Nephron progenitor cell (in vitro differentiated cells): ENCODE data around the gene HGF.

Experiments
- DNase-seq: peaks from one replicate; pipeline ENCODE4 v3.0.0; 2021
- H3K27ac Mint-ChIP-seq: 2 replicates; pipeline ENCODE4 v1.8.0; 2021; ENCODE audit warnings: mild to moderate bottlenecking, moderate library complexity, mixed read lengths
- H3K27me3 Mint-ChIP-seq: 2 replicates; pipeline ENCODE4 v1.8.0; 2021; ENCODE audit warnings: mild to moderate bottlenecking, low read depth, mixed read lengths; ENCODE audit not compliant: poor library complexity
- H3K36me3 Mint-ChIP-seq: 2 replicates; pipeline ENCODE4 v1.8.0; 2021; ENCODE audit warnings: low read depth, mixed read lengths
- H3K4me1 Mint-ChIP-seq: 2 replicates; pipeline ENCODE4 v1.8.0; 2021; ENCODE audit warnings: mixed read lengths
- H3K4me3 Mint-ChIP-seq: 2 replicates; pipeline ENCODE4 v1.8.0; 2021; ENCODE audit warnings: mild to moderate bottlenecking, moderate library complexity, mixed read lengths
- H3K9me3 Mint-ChIP-seq: 2 replicates; pipeline ENCODE4 v1.8.0; 2021; ENCODE audit warnings: mild to moderate bottlenecking, moderate library complexity, mixed read lengths
- TF ChIP-seq, protein P1 (sequence below): fragments of 200-600 bp; sonication (generic); IDR thresholded peaks from 2 replicates; pipeline ENCODE4 v1.5.0; 2021; ENCODE audit warnings: antibody characterized with exemption

The HGF gene

DNA sequence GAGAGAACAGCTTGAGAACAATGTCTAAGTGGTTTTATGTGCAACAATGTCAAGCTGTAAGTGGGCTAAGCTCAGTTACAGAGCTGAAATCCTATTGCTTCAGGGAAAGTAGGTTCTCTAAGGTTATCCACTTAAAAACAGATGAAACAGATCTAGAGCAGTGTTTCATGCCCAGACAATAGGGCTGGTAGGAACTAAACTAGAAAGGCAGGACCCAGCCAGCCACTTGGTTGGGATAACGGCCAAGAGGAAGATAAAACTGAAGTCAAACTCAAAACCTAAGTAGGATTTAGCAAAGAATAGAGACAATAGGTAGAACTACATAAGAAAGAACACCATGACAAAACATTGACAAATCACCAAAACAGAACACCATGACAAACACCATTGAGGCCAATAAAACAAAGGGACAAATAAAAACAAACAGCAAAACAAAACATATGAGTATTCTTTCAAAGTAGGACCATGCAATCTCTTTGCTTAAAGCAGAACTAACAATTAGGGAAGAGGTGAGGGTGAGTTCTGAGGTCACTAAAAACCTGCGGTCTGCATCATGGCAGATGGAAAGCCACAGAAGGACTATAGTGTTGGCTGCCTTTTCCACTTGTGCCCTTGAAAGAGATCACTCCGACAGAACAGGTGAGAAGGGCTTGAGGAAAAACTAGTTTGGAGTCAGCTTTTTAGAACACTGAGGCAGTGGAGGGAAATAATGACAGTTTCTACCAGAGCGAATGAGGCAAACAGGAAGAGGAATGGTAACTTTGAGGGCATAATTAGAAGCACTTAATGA, 81.0 kb downstream of the HGF start:
- TF ChIP-seq, protein P1, sequence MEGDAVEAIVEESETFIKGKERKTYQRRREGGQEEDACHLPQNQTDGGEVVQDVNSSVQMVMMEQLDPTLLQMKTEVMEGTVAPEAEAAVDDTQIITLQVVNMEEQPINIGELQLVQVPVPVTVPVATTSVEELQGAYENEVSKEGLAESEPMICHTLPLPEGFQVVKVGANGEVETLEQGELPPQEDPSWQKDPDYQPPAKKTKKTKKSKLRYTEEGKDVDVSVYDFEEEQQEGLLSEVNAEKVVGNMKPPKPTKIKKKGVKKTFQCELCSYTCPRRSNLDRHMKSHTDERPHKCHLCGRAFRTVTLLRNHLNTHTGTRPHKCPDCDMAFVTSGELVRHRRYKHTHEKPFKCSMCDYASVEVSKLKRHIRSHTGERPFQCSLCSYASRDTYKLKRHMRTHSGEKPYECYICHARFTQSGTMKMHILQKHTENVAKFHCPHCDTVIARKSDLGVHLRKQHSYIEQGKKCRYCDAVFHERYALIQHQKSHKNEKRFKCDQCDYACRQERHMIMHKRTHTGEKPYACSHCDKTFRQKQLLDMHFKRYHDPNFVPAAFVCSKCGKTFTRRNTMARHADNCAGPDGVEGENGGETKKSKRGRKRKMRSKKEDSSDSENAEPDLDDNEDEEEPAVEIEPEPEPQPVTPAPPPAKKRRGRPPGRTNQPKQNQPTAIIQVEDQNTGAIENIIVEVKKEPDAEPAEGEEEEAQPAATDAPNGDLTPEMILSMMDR: no peak
- H3K27me3 Mint-ChIP-seq: peaks cover 3% of the 10 kb centered on the region
- H3K27ac Mint-ChIP-seq: peak overlapping the region; percentile 53
- no peaks in the 10 kb centered on the region for H3K36me3 Mint-ChIP-seq
- no peaks in the 10 kb centered on the region for H3K9me3 Mint-ChIP-seq
- peaks cover 50% of the 10 kb centered on the region for H3K4me1 Mint-ChIP-seq
- no peak overlapping the region for H3K4me3 Mint-ChIP-seq
- DNase-seq: no peak

DNA sequence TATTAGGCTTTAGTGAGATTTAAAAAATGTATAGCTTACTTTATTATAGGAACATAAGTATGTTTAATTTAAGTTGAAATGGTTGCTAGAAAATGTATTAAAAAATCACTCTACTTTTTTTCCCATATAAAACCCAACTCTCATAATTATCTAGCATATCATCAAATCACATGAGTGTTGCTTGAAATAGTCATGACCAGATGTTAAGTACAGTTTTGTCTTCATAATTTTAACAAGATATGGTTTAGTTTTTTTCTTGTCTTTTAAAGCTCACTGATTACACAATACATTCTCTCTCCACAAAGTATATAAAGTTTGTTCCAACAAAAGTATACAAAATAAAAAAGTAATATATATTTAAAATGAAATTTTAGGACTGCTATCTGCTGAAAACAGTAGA, 82.8 kb downstream of the HGF start:
- no peak for DNase-seq
- H3K4me1 Mint-ChIP-seq: peaks cover 57% of the 10 kb centered on the region
- peaks cover 3% of the 10 kb centered on the region for H3K27me3 Mint-ChIP-seq
- no peaks in the 10 kb centered on the region for H3K36me3 Mint-ChIP-seq
- TF ChIP-seq, protein P1: no peak
- no peaks in the 10 kb centered on the region for H3K9me3 Mint-ChIP-seq
- no peak overlapping the region for H3K27ac Mint-ChIP-seq
- H3K4me3 Mint-ChIP-seq: no peak overlapping the region

DNA sequence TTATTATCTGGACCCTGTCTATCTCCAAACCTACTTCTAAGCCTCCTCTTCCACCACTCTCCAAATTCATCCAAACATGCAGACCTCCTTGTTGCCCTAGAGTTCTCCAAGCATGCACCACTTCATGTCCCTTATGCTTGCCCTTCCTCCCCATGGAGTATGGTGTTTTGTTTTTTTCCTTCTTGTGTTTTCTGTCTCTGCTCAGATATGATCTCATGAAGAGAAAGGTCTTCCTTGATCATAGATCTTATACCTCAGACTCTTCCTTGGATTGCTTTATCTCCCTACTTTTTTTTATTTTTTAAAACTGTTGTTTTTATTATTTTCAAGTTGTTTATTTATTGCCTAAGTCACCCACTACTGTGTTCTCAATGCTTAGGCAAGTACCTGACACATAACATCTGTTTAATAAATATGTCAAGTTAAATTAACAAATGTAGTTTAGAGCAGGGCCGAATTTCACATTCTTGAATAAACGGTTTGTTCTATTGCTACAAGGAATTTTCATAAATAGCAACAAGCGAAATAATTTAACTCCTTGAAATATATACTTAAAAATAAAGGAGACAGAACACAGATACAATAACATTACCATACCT, 84.5 kb downstream of the HGF start:
- peaks cover 3% of the 10 kb centered on the region for H3K27me3 Mint-ChIP-seq
- H3K36me3 Mint-ChIP-seq: no peaks in the 10 kb centered on the region
- DNase-seq: no peak
- H3K4me1 Mint-ChIP-seq: peaks cover 44% of the 10 kb centered on the region
- H3K4me3 Mint-ChIP-seq: no peak overlapping the region
- H3K27ac Mint-ChIP-seq: peak overlapping the region; percentile 86
- no peaks in the 10 kb centered on the region for H3K9me3 Mint-ChIP-seq
- TF ChIP-seq, protein P1: no peak

DNA sequence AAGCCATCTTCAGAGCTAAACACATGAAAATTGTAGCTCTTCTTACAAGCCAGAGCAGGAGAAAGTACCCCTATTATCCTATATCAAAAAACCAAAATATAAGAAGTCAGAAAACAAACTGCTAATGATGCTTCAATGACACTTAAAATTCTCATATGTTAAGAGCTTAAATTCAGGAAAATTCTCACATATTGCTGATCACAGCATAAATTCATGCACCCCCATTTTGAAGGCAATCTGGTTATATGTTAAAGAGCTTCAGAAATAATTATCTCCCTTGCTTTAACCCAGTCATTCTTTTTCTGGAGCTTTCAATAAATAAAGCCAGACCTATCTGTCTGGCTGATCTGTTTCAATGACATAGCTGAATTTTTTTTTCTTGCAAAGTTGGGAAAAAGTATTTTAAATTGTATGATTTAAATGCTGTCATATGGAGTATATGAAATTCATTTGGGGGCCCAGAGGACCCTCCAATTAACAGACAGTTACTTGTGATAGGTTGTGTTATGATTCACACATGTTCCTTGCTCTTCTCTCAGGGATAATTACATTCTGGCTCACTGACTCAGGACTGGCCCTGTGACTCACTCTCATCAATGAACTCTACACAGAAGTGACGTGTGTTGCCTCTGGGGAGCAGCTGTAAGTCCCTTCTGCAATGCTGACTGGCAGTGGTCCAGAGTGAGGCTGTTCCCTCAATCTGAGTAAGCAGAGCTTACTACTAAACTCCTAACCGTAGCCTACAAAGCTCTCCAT, 85.2 kb downstream of the HGF start:
- peak overlapping the region; percentile 86 for H3K27ac Mint-ChIP-seq
- TF ChIP-seq, protein P1: no peak
- no peaks in the 10 kb centered on the region for H3K9me3 Mint-ChIP-seq
- H3K27me3 Mint-ChIP-seq: peaks cover 3% of the 10 kb centered on the region
- peaks cover 37% of the 10 kb centered on the region for H3K4me1 Mint-ChIP-seq
- no peak overlapping the region for H3K4me3 Mint-ChIP-seq
- DNase-seq: peak; percentile 8
- H3K36me3 Mint-ChIP-seq: no peaks in the 10 kb centered on the region

DNA sequence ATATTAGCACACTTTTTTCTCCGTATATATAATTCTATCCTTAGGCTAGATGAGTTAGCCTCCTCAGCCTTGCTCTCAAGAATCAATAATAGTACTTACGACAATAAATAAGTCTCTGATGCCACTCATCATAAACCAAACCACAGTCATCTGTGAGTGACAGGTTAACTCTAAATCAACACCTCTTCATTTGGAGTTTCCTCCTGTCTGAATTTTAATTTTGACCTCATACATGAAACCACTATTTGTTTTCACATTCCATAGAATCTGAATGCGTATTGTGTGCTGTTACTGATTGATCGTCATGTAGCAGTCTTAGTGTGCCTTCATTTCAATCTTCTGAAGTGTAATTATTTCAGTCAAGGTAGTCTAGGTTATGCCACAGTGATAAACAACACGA, 85.8 kb downstream of the HGF start:
- Mint-ChIP-seq H3K4me3 (no peak overlapping the region), H3K27ac (no peak overlapping the region), H3K9me3 (no peaks in the 10 kb centered on the region), H3K27me3 (peaks cover under 1% of the 10 kb centered on the region), H3K36me3 (no peaks in the 10 kb centered on the region), H3K4me1 (peaks cover 31% of the 10 kb centered on the region)
- TF ChIP-seq, protein P1: no peak
- no peak for DNase-seq
